ENCODE results near the gene TXNDC2. TPM values are rescaled to one million over a fixed set of nuclear protein-coding genes. Genes with fewer than 3 reads are reported as not detected.

Gene TXNDC2
- total RNA-seq, 4 donors from 2014 or later, result 0.07 to 0.24 TPM; not detected in 2

- Histone ChIP-seq H3K27ac (no peak overlapping the region), H3K4me1 (no peaks in the 10 kb centered on the region), H3K9me3 (no peaks in the 10 kb centered on the region), H3K36me3 (no peaks in the 10 kb centered on the region), H3K27me3 (no peaks in the 10 kb centered on the region), H3K4me3 (no peak overlapping the region)
- no peak for DNase-seq
- intact Hi-C loops (cut with DNase I; ENCODE audit: low total_unique reads), result no loop called here
- TF ChIP-seq CTCF (IDR thresholded peaks at IDR 0.05), result no peak
- TF ChIP-seq POLR2A (IDR thresholded peaks at IDR 0.05), result no peak
Measured at GRCh38 chr18:9849407-9850283, 36.1 kb upstream of the TXNDC2 start.

DNA sequence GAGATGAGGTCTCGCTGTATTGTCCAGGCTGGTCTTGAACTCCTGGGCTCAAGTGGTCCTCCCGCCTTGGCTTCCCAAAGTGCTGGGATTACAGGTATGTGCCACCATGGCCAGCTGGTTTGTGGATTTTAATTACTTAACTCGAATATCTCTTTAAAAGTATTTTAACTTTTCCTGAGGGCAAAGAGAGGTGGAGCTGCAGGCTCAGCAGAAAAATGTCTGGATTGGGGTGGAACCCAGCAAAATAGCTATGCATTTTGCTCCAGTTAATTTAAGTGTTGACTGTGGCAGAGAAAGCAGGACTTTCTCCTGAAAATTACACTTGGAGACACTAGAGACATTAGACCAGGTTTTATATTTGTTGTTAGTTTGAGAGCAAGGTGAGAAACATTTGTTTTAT, 35.5 kb upstream of the TXNDC2 start:
- no peaks in the 10 kb centered on the region for H3K4me1 ChIP-seq
- no peak overlapping the region for H3K4me3 ChIP-seq
- intact Hi-C loops (cut with DNase I; ENCODE audit: low total_unique reads), result no loop called here
- H3K9me3 ChIP-seq, result no peaks in the 10 kb centered on the region
- H3K36me3 ChIP-seq, result no peaks in the 10 kb centered on the region
- no peak for TF ChIP-seq CTCF (IDR thresholded peaks at IDR 0.05)
- TF ChIP-seq POLR2A (IDR thresholded peaks at IDR 0.05), result no peak
- H3K27me3 ChIP-seq, result no peaks in the 10 kb centered on the region
- no peak overlapping the region for H3K27ac ChIP-seq
- no peak for DNase-seq

- intact Hi-C loops (cut with DNase I; ENCODE audit: low total_unique reads), result no loop called here
- H3K4me1 ChIP-seq, result peaks cover 0 to 3% of the 10 kb centered on the region in 2 donors
- DNase-seq, result no peak
Measured at GRCh38 chr18:9851511-9851910, 34.3 kb upstream of the TXNDC2 start.

GRCh38 chr18:9852266-9853081, 33.3 kb upstream of the TXNDC2 start:
- DNase-seq, result no peak
- intact Hi-C loops (cut with DNase I; ENCODE audit: low total_unique reads), result no loop called here

More at GRCh38 chr18:9851511-9851910, 34.3 kb upstream of the TXNDC2 start:
- TF ChIP-seq POLR2A (IDR thresholded peaks at IDR 0.05) (no peak), CTCF (IDR thresholded peaks at IDR 0.05) (no peak)
- H3K27me3 ChIP-seq, result no peaks in the 10 kb centered on the region
- H3K9me3 ChIP-seq, result no peaks in the 10 kb centered on the region
- no peak overlapping the region for H3K27ac ChIP-seq
- H3K4me3 ChIP-seq, result no peak overlapping the region
- H3K36me3 ChIP-seq, result no peaks in the 10 kb centered on the region

More at GRCh38 chr18:9852266-9853081, 33.3 kb upstream of the TXNDC2 start:
- Histone ChIP-seq H3K36me3 (no peaks in the 10 kb centered on the region), H3K4me3 (no peak overlapping the region), H3K27me3 (no peaks in the 10 kb centered on the region), H3K4me1 (peaks cover 0 to 3% of the 10 kb centered on the region in 2 donors), H3K27ac (no peak overlapping the region), H3K9me3 (no peaks in the 10 kb centered on the region)
- TF ChIP-seq POLR2A (IDR thresholded peaks at IDR 0.05) (no peak), CTCF (IDR thresholded peaks at IDR 0.05) (no peak)

Data from uterus (tissue), 4 donors.